Stimulated activated naive CD4-positive, alpha-beta T cell (primary cell): ENCODE measurements around the gene ECT2L.

Experiments used
- DNase-seq, 6 experiments: peaks; one replicate each; lab custom pipeline; 2025; lab: John Stamatoyannopoulos, UW

ECT2L gene

DNA sequence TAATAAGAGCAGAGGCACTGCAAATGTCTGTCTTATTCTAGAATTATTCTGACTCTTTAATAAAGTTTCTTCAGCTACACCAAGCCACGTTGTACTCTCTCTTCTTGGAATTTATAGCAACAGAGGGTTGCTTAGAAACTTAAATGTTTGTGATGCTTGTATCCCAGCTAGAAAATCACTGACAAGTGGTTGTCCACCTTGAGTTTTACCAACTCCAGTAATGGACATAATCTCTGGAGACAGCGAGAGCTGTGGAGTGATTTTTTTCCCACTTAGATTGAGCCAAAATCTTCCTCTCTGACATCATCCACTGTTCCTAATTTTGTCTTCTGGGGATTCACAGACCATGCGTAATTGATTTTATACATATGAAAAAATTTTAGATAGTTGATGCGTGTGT is 8.0 kb downstream of the ECT2L start:
- no peak for DNase-seq

- DNase-seq = no peak
Observed at GRCh38 chr6:138805016-138805765, 9.3 kb downstream of the ECT2L start.

GRCh38 chr6:138806889-138807288 is 11.0 kb downstream of the ECT2L start:
- DNase-seq = no peak

DNA sequence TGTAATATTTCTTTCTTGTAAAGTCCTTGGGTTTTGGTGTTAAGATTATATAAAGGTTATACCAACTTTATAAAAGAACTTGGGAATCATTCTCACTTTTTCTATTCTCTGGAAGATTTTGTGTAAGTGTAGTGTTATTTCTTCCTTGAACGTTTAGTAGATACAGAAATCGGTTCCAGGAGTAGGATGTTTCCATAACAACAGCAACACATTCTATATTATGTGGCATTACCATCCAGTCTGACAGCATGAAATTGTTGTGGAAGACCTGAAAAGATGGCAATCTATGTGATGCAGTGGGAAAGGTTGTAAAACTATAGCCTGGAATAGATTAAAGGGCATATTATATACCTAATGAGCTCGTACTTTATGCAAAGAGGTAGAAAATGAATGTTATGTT is 13.8 kb downstream of the ECT2L start:
- DNase-seq = no peak

DNA sequence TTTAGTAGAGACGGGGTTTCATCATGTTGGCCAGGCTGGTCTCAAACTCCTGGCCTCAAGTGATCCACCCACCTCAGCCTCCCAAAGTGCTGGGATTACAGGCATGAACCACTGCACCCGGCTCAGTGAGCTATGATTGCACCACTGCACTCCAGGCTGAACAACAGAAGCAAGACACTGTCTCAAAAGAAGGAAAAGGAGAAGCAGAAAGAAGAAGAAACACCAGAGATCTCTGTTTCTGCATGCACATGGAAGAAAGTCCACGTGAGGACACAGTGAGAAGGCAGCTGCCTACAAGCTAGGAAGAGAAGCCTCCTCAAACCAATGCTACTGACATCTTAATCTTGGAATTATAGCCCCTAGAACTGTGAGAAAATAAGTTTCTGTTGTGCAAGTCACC is 16.0 kb downstream of the ECT2L start:
- no peak for DNase-seq

DNA sequence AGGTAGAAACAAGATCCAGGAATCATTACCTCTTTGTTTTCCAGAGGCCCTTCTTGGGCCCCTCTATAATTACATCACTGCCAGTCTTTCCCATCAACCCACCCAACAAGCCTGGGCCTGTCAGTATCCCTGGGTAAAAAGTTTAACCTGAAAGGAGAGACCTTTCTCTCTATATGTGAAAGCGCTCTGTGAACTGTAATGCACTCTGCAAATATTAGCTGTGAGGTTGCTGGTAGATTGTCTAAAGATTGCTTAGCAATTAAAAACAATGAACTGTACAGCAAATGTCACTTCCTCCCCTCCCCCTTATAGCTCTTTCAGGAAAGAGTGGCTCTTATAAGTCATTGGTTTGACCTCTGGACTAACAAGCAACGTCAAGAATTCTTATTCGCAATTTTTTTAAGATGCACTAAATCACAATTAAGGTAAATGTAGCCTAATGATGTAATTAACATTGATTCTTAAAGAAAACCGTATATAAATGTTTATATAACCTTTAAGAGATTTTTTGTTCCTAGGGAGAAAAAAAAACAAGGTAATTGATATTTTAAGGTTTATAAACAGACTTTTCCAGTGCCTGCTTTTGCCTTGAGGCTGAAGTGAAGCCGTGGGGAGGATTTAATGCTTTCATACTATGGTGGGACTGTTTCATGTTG is 18.4 kb downstream of the ECT2L start:
- no peak for DNase-seq

- DNase-seq = no peak
Observed at GRCh38 chr6:138815221-138815620, 19.3 kb downstream of the ECT2L start.

GRCh38 chr6:138815797-138816528 is 20.1 kb downstream of the ECT2L start:
- peak in 2 of 6 experiments; percentile 48 to 51 for DNase-seq

DNA sequence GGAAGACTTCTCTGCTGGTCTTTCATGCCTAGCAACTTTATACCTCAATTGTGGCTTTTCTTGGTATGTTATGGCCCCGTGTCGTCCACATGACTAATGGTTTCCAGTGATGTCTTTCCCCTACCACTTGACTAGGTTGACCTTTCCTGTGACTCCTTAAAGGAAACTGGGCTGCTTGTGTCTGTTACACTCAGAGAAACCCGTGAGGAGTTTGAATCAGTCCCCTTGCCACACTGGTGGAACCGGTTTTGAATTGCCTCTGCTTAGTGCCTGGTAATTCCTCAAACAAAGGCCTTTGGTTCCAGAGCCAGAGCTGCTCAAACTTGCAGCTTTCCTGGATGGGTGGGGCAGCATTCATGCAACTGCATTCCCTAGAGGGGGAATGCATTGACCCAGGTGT is 21.9 kb downstream of the ECT2L start:
- DNase-seq = no peak

DNA sequence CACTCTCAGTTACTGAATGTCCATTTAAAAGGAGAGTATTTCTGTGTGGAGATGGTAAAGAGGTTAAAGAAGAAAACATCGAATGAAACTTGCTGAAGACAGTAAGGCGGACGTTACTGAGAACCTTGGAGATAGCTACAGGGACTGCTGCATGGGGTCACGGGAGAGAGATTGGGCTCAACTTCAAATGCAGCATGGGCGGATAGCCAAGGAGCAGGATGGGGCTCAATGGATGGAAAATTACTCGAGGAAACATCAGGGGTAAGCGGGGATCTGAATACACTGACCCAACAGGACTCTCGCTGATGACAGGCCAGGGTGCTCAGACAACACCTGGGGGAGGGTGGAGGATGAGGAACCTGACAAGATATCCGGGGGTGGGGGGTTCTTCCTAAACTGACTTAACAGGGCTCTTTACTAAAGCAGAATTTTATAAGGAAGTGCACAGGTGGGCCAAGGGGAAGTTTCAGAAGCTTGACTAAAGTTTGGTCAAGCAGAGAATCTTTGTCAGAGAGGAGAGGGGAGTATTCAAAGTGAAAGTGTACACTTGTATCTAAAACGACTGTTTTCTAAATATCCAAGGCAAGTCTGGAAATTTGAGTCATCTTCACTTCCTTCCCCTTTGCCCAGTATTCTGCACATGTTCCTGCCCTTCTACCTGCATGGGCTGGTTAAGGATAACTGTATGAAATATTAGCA is 22.8 kb downstream of the ECT2L start:
- DNase-seq = no peak

- DNase-seq = no peak
Observed at GRCh38 chr6:138821519-138821918, 25.6 kb downstream of the ECT2L start.

DNA sequence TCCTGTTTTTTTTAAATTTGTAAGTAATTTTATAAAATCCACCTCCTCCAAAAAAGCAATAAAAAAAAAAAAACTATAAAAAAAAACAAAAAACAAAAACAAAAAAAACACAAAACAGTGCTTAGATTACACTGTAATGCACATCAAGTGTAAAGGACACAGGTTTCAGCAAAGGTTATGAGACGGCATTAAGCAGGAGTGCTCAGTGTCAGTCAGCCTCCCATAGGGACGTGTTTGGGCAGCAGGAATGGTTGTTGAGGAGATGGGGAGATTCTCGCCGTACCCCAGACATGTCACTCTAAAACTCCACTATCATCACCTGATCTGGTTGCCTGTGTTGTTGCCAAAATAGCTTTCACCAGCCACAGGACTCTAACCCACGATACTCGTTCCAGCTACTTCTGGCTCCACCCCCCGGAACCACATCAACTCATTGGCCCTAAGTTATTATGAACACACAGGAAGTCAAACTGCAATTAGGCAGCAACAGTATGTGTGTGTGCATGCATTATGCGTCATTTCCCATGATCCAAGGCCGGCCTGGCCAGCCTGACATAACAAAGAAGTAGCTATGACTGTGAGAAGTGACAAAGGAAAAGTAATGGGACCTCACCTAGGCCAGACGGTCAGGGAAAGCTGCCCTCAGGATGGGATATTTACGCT is 28.7 kb downstream of the ECT2L start:
- peak in 3 of 6 experiments; percentile 11 to 15 (median 14) for DNase-seq

DNA sequence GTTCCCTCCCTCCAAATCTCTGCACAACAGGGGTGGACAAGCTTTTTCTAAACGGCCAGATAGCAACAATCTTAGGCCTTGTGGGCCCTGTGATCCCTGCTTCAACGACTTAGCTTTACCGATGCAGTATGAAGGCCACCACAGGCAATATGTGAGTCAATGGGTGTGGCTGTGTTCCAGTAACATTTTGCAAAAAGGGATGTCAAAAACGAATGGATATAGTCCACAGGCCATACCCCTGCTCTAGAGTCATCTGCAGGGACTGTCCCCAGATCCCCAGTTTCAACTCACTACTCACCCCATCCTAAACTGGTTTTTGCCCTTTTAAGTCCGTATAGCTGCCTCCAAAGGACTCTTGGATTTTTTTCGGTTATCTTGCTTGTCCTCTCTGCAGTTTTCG is 34.4 kb downstream of the ECT2L start:
- no peak for DNase-seq

- no peak for DNase-seq
Observed at GRCh38 chr6:138832182-138832581, 36.3 kb downstream of the ECT2L start.

DNA sequence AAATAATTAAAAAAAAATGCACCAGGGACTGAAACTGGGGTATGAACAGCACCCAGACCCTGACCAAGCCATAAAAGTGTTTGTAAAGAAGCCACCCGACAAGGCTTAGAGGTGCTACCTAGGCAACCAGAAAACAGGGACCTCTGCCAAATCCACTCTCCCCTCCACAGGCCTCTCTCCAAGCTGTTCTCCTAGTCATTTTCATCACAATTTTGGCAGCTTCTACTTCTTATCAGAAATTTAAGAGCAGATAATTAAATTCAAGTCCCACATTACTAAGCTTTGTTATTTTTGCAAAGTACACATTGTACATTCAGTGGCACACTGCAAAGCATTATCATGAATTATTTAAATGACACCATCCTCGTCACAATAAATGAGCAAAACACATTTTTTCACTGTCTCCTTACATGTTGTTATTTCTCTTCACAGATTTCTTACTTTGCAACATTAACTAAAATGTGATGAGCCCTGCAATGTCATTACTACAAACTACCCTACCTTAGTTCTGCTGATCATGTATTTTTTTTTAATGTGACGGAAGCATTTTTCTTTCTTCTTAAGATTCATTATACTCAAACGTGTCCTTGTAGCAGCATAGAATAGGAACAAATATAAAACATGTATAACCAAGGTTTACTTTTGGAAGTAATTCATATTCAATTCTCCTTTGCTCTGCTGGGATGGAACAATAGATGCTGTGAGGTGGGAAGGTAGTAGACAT is 38.1 kb downstream of the ECT2L start:
- DNase-seq = no peak

- no peak for DNase-seq
Observed at GRCh38 chr6:138837246-138837645, 41.4 kb downstream of the ECT2L start.

DNA sequence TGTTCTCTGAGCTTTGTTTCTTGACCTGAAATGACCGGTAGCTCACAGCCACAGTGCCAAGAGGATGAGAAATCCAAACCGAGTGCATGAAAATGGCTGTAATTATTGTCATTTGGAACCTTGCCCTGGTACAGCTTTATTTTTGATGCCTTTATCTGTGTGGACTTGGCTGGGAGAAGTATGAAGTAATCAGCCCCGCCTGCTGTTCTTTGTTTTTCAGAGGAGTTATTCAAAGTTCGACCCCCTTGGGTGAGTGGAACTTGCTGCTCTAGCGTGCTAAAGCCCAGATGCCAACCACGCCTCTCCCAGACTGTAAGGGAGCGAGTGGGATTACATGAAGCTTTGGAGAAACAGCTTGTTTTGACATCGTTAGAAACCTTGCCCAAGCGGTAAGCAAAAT is 48.3 kb downstream of the ECT2L start:
- DNase-seq = no peak

GRCh38 chr6:138847884-138848283 is 52.0 kb downstream of the ECT2L start:
- DNase-seq = no peak

DNA sequence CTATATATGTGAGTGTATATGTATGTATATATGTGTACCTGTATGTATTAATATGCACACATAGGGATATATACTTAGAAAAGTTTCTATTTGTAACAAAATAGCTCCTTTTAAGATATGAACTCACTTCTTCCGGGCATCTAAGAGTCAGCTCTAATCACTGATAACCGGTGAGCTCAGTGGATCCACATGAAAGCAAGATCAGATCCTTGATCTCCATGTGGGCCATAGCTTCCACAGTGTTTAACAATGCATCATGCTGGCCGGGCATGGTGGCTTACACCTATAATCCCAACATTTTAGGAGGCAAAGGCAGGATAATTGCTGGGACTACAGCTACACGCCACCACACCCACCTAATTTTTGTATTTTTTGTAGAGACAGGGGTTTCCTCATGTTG is 52.6 kb downstream of the ECT2L start:
- DNase-seq = no peak

DNA sequence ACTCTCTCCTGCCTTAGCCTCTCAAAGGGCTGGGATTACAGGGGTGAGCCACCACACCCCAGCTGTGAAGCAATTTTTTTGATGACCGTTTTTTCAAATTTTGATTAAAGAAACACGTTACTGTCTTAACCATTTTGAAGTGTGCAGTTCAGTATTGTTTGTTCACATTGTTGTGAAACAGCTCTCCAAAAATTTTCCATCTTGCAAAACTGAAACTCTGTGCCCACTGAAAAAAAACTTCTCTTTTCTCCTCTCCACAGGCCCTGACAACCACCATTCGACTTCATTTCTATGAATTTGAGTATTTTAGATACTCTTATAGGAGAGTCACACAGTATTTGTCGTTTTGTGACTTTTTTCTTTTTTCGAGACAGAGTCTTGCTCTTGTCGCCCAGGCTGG is 53.9 kb downstream of the ECT2L start:
- DNase-seq = no peak

DNA sequence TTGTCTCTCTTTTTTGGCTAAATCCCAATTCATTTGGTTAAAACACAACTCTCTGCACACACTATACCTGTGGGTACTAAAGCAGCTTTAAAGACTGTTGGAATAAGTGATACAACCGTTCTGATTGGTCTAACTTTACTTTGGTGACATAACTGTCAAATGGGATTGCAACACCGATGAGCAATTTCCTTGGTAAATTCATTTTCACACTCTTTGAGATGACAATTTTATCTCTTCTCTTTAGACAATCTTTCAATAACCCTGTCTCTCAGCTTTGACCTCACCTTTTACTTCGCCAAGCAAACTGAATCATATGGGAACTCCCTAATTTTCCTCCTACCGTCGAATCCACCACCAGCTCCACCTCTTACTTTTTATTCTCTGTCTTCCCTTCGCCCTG is 60.8 kb downstream of the ECT2L start:
- no peak for DNase-seq
